ENCODE measurements around the gene SFXN5. TPM values are rescaled to one million over a fixed set of nuclear protein-coding genes. Genes with fewer than 3 reads are reported as not detected.

SFXN5 gene
- total RNA-seq, 3 donors from 2014 or later (not counting 1 experiment from before 2014, with no cell fraction given) = 15.3 to 22.3 (median 19.8) TPM

GRCh38 chr2:73069855-73070642 lies 1.5 kb downstream of the SFXN5 start:
- Mint-ChIP-seq H3K36me3 (no peaks in the 10 kb centered on the region), H3K27me3 (ENCODE audit: low read depth in 2 of 2) (no peaks in the 10 kb centered on the region), H3K9me3 (no peaks in the 10 kb centered on the region), H3K4me1 (peaks cover 41 to 48% of the 10 kb centered on the region in 2 donors), H3K27ac (peak overlapping the region; percentile 64 to 92), H3K4me3 (peak overlapping the region; percentile 93)
- H3K27me3 ChIP-seq (ENCODE audit: control insufficient read depth, insufficient read depth, low read length) = no peaks in the 10 kb centered on the region
- no peaks in the 10 kb centered on the region for H3K36me3 ChIP-seq (ENCODE audit: control insufficient read depth, insufficient read depth, low read length)
- TF ChIP-seq CTCF (IDR thresholded peaks at IDR 0.05) = no peak
- intact Hi-C loops (cut with micrococcal nuclease) = loop anchor here (5.0 kb wide), 1 partner anchor 107 kb away; no protein-coding TSS in a partner anchor
- no peak overlapping the region for H3K27ac ChIP-seq (ENCODE audit: low read length)
- DNase-seq (peak in 1 of 2 donors; percentile 54), ATAC-seq (no peak)
- no peaks in the 10 kb centered on the region for H3K9me3 ChIP-seq (ENCODE audit: control insufficient read depth, insufficient read depth, low read length)
- H3K4me1 ChIP-seq (ENCODE audit: control insufficient read depth, insufficient read depth, low read length) = peaks cover 16% of the 10 kb centered on the region
- WGBS (ENCODE audit: insufficient coverage) = 12% methylated on average over 28 of the region's 29 CpGs
- H3K4me3 ChIP-seq (ENCODE audit: low read length) = peak overlapping the region; percentile 98

GRCh38 chr2:73069041-73069854 lies 2.3 kb downstream of the SFXN5 start:
- H3K36me3 Mint-ChIP-seq = no peaks in the 10 kb centered on the region
- peaks cover 16% of the 10 kb centered on the region for H3K4me1 ChIP-seq (ENCODE audit: control insufficient read depth, insufficient read depth, low read length)
- no peak overlapping the region for H3K27ac ChIP-seq (ENCODE audit: low read length)
- no peaks in the 10 kb centered on the region for H3K9me3 Mint-ChIP-seq
- no peak for TF ChIP-seq CTCF (IDR thresholded peaks at IDR 0.05)
- ATAC-seq = no peak
- no peak for DNase-seq
- H3K4me3 Mint-ChIP-seq = peak overlapping the region; percentile 93
- no peaks in the 10 kb centered on the region for H3K9me3 ChIP-seq (ENCODE audit: control insufficient read depth, insufficient read depth, low read length)
- H3K27me3 Mint-ChIP-seq (ENCODE audit: low read depth in 2 of 2) = no peaks in the 10 kb centered on the region
- no peak overlapping the region for H3K4me3 ChIP-seq (ENCODE audit: low read length)
- peaks cover 41 to 53% of the 10 kb centered on the region in 2 donors for H3K4me1 Mint-ChIP-seq
- H3K27ac Mint-ChIP-seq = peak overlapping the region; percentile 64 to 92
- H3K27me3 ChIP-seq (ENCODE audit: control insufficient read depth, insufficient read depth, low read length) = no peaks in the 10 kb centered on the region
- intact Hi-C loops (cut with micrococcal nuclease) = no loop called here
- 89% methylated on average over 7 of the region's 7 CpGs for WGBS (ENCODE audit: insufficient coverage)
- H3K36me3 ChIP-seq (ENCODE audit: control insufficient read depth, insufficient read depth, low read length) = no peaks in the 10 kb centered on the region

- DNase-seq (no peak), ATAC-seq (no peak)
- peaks cover 41 to 58% of the 10 kb centered on the region in 2 donors for H3K4me1 Mint-ChIP-seq
- 89% methylated on average over 2 of the region's 2 CpGs for WGBS (ENCODE audit: insufficient coverage)
- peaks cover 16% of the 10 kb centered on the region for H3K4me1 ChIP-seq (ENCODE audit: control insufficient read depth, insufficient read depth, low read length)
- TF ChIP-seq CTCF (IDR thresholded peaks at IDR 0.05) = no peak
- H3K27ac Mint-ChIP-seq = no peak overlapping the region
- no peaks in the 10 kb centered on the region for H3K27me3 Mint-ChIP-seq (ENCODE audit: low read depth in 2 of 2)
- no peaks in the 10 kb centered on the region for H3K36me3 ChIP-seq (ENCODE audit: control insufficient read depth, insufficient read depth, low read length)
- H3K4me3 Mint-ChIP-seq = peak overlapping the region; percentile 54
- no peak overlapping the region for H3K4me3 ChIP-seq (ENCODE audit: low read length)
- no peaks in the 10 kb centered on the region for H3K9me3 ChIP-seq (ENCODE audit: control insufficient read depth, insufficient read depth, low read length)
- intact Hi-C loops (cut with micrococcal nuclease) = no loop called here
- H3K9me3 Mint-ChIP-seq = no peaks in the 10 kb centered on the region
- no peak overlapping the region for H3K27ac ChIP-seq (ENCODE audit: low read length)
- H3K36me3 Mint-ChIP-seq = no peaks in the 10 kb centered on the region
- no peaks in the 10 kb centered on the region for H3K27me3 ChIP-seq (ENCODE audit: control insufficient read depth, insufficient read depth, low read length)
These were observed 3.4 kb downstream of the SFXN5 start for GRCh38 chr2:73068147-73068546.
